OCI-LY1 (cell line): Measurements from ENCODE around the gene SHANK3.

Source experiments
- H2AFZ ChIP-seq: fragments of 200-600 bp; sonication (generic), shearing (Covaris generic); 2 replicates; pipeline ENCODE4 v1.6.0; 2014; ENCODE audit warnings: antibody characterized with exemption, mild to moderate bottlenecking, low read length
- H3F3A ChIP-seq: fragments of 200-600 bp; sonication (generic), shearing (Covaris generic); 2 replicates; pipeline ENCODE4 v1.6.0; 2014; ENCODE audit warnings: mild to moderate bottlenecking, antibody characterized with exemption, low read length, moderate library complexity; ENCODE audit not compliant: insufficient read depth
- H3K27ac ChIP-seq: fragments of 200-600 bp; sonication (generic); 2 replicates; pipeline ENCODE4 v1.5.1; 2014; ENCODE audit warnings: low read length, mixed run types, mild to moderate bottlenecking, low read depth; ENCODE audit not compliant: poor library complexity, severe bottlenecking
- H3K27me3 ChIP-seq: fragments of 200-600 bp; sonication (generic); 2 replicates; pipeline ENCODE4 v1.6.0; 2014; ENCODE audit warnings: antibody characterized with exemption, mild to moderate bottlenecking, low read length, moderate library complexity; ENCODE audit not compliant: insufficient read depth
- H3K36me3 ChIP-seq: fragments of 200-600 bp; sonication (generic); 2 replicates; pipeline ENCODE4 v1.6.1; 2014; ENCODE audit warnings: mild to moderate bottlenecking, antibody characterized with exemption, low read length, moderate library complexity, mixed read lengths; ENCODE audit not compliant: insufficient read depth
- H3K4me1 ChIP-seq: fragments of 200-600 bp; sonication (generic); 2 replicates; pipeline ENCODE4 v1.5.1; 2014; ENCODE audit warnings: mild to moderate bottlenecking, low read length, moderate library complexity; ENCODE audit not compliant: insufficient read depth, severe bottlenecking
- H3K4me2 ChIP-seq: fragments of 200-600 bp; sonication (generic), shearing (Covaris generic); 2 replicates; pipeline ENCODE4 v1.6.1; 2014; ENCODE audit warnings: low read length
- H3K4me3 ChIP-seq: fragments of 200-600 bp; sonication (generic); 2 replicates; pipeline ENCODE4 v1.5.1; 2014; ENCODE audit warnings: low read length, low read depth, mild to moderate bottlenecking, mixed read lengths; ENCODE audit not compliant: poor library complexity, severe bottlenecking
- H3K79me2 ChIP-seq: fragments of 200-600 bp; shearing (Covaris generic); 2 replicates; pipeline ENCODE4 v1.6.1; 2016; ENCODE audit warnings: mixed run types, low read length, mixed read lengths; ENCODE audit not compliant: insufficient read depth
- H3K9ac ChIP-seq: fragments of 200-600 bp; sonication (generic), shearing (Covaris generic); 2 replicates; pipeline ENCODE4 v1.6.1; 2014; ENCODE audit warnings: mild to moderate bottlenecking, low read length, mixed read lengths
- H3K9me2 ChIP-seq: fragments of 200-600 bp; sonication (generic), shearing (Covaris generic); 2 replicates; pipeline ENCODE4 v1.6.1; 2014; ENCODE audit warnings: low read depth, mild to moderate bottlenecking, low read length, mixed read lengths
- H3K9me3 ChIP-seq: fragments of 200-600 bp; shearing (Covaris generic); 2 replicates; pipeline ENCODE4 v1.6.1; 2014; ENCODE audit warnings: low read length, mixed read lengths
- H4K20me1 ChIP-seq: fragments of 200-600 bp; sonication (generic), shearing (Covaris generic); 2 replicates; pipeline ENCODE4 v1.6.0; 2016; ENCODE audit warnings: mild to moderate bottlenecking, low read length; ENCODE audit not compliant: insufficient read depth
- CTCF ChIP-seq: fragments of 200-600 bp; sonication (generic), shearing (Covaris generic); IDR thresholded peaks from 2 replicates; pipeline ENCODE4 v1.5.1; 2017; ENCODE audit warnings: mild to moderate bottlenecking, antibody characterized with exemption, low read length, moderate library complexity, mixed read lengths
- EZH2 ChIP-seq: fragments of 200-600 bp; sonication (generic), shearing (Covaris generic); IDR thresholded peaks from 2 replicates; pipeline ENCODE4 v1.8.0; 2017; ENCODE audit warnings: borderline replicate concordance, mixed run types, mild to moderate bottlenecking, antibody characterized with exemption, low read length, moderate library complexity, mixed read lengths

Gene SHANK3

GRCh38 chr22:50627642-50628542 lies 44.7 kb upstream of the SHANK3 start, which contains the start of gene ARSA:
ARSA (minus strand) TSS chr22:50628152; CDS start chr22:50627779, 373 bp downstream.
- Histone ChIP-seq H3K9me3 (no peaks in the 10 kb centered on the region), H3K4me1 (peaks cover 26% of the 10 kb centered on the region), H3F3A (no peaks in the 10 kb centered on the region), H3K4me2 (peak within 1 kb of the TSS; percentile 98), H2AFZ (peak within 1 kb of the TSS; percentile 75; the same call in 1 of the 2 replicates), H3K9ac (peak within 1 kb of the TSS; percentile 93), H3K27me3 (no peaks in the 10 kb centered on the region), H3K36me3 (no peaks in the 10 kb centered on the region), H4K20me1 (no peaks in the 10 kb centered on the region), H3K9me2 (no peaks in the 10 kb centered on the region), H3K4me3 (peak within 1 kb of the TSS; percentile 97), H3K79me2 (no peaks in the 10 kb centered on the region), H3K27ac (no peak within 1 kb of the TSS)
- no peak for TF ChIP-seq EZH2
- TF ChIP-seq CTCF: peak; percentile 40

GRCh38 chr22:50628543-50629134 lies 44.0 kb upstream of the SHANK3 start:
- Histone ChIP-seq H3K9me2 (no peaks in the 10 kb centered on the region), H3K79me2 (no peaks in the 10 kb centered on the region), H4K20me1 (no peaks in the 10 kb centered on the region), H3K4me1 (peaks cover 21% of the 10 kb centered on the region), H3K36me3 (no peaks in the 10 kb centered on the region), H3K4me2 (peak overlapping the region; percentile 98), H3K27ac (no peak overlapping the region), H3K9me3 (no peaks in the 10 kb centered on the region), H3K27me3 (no peaks in the 10 kb centered on the region), H2AFZ (peak overlapping the region; percentile 75; the same call in 1 of the 2 replicates), H3F3A (no peaks in the 10 kb centered on the region), H3K4me3 (peak overlapping the region; percentile 97), H3K9ac (peak overlapping the region; percentile 74)
- TF ChIP-seq CTCF (no peak), EZH2 (no peak)

- Histone ChIP-seq H3K9ac (no peak overlapping the region), H3K4me3 (no peak overlapping the region), H3K4me1 (peaks cover 21% of the 10 kb centered on the region), H3K36me3 (no peaks in the 10 kb centered on the region; the same call in 1 of the 2 replicates), H2AFZ (no peak overlapping the region), H3K9me2 (no peaks in the 10 kb centered on the region), H3K27ac (no peak overlapping the region), H3F3A (no peaks in the 10 kb centered on the region), H3K4me2 (no peak overlapping the region), H3K27me3 (no peaks in the 10 kb centered on the region), H4K20me1 (no peaks in the 10 kb centered on the region), H3K79me2 (no peaks in the 10 kb centered on the region), H3K9me3 (no peaks in the 10 kb centered on the region)
- no peak for TF ChIP-seq EZH2
- no peak for TF ChIP-seq CTCF
Measured at GRCh38 chr22:50630376-50630775, 42.2 kb upstream of the SHANK3 start.
